SU-DHL-6 (cell line): Measurements from ENCODE around the gene HCN1.

ENCODE experiments used
- H2AFZ ChIP-seq: fragments of 200-600 bp; sonication (generic); 2 replicates; pipeline ENCODE4 v1.6.1; 2014; ENCODE audit warnings: low read depth, mild to moderate bottlenecking, moderate library complexity, mixed read lengths, antibody characterized with exemption, low read length; ENCODE audit not compliant: severe bottlenecking
- H3F3A ChIP-seq: fragments of 200-600 bp; shearing (Covaris generic); 2 replicates; pipeline ENCODE4 v1.6.0; 2016; ENCODE audit warnings: antibody characterized with exemption, mild to moderate bottlenecking; ENCODE audit not compliant: insufficient read depth
- H3K27ac ChIP-seq: fragments of 200-600 bp; sonication (generic); 2 replicates; pipeline ENCODE4 v1.5.1; 2016; ENCODE audit warnings: low read depth, mild to moderate bottlenecking, low read length, moderate library complexity, mixed read lengths
- H3K27me3 ChIP-seq: fragments of 200-600 bp; sonication (generic), shearing (Covaris generic); 2 replicates; pipeline ENCODE4 v1.6.0; 2014; ENCODE audit warnings: mild to moderate bottlenecking, low read length
- H3K36me3 ChIP-seq: fragments of 200-600 bp; sonication (generic); 2 replicates; pipeline ENCODE4 v1.6.1; 2014; ENCODE audit warnings: mild to moderate bottlenecking, low read length, mixed read lengths
- H3K4me2 ChIP-seq: fragments of 300-600, 200-600 bp; shearing (Covaris generic), sonication (generic); 2 replicates; pipeline ENCODE4 v1.6.0; 2014; ENCODE audit warnings: low read length, low read depth, mild to moderate bottlenecking; ENCODE audit not compliant: poor library complexity, severe bottlenecking
- H3K4me3 ChIP-seq: fragments of 200-600 bp; sonication (generic); 2 replicates; pipeline ENCODE4 v1.5.1; 2014; ENCODE audit warnings: antibody characterized with exemption, low read length, mild to moderate bottlenecking, mixed read lengths; ENCODE audit not compliant: insufficient read depth, poor library complexity, severe bottlenecking
- H3K79me2 ChIP-seq: fragments of 200-600 bp; sonication (generic); 2 replicates; pipeline ENCODE4 v1.6.1; 2014; ENCODE audit warnings: mild to moderate bottlenecking, low read length, moderate library complexity; ENCODE audit not compliant: insufficient read depth
- H3K9ac ChIP-seq: fragments of 200-600 bp; sonication (generic); 2 replicates; pipeline ENCODE4 v1.7.0; 2014; ENCODE audit warnings: mild to moderate bottlenecking, low read length
- H3K9me2 ChIP-seq: fragments of 200-600 bp; sonication (generic); replicated peaks from 2 replicates; pipeline ENCODE4 v1.6.1; 2014; ENCODE audit warnings: low read length; ENCODE audit not compliant: insufficient read depth
- H3K9me3 ChIP-seq: fragments of 200-600 bp; sonication (generic); 2 replicates; pipeline ENCODE4 v1.6.1; 2014; ENCODE audit warnings: low read length, mixed read lengths; ENCODE audit not compliant: insufficient read depth
- H4K20me1 ChIP-seq: fragments of 200-600 bp; sonication (generic); 2 replicates; pipeline ENCODE4 v1.6.1; 2014; ENCODE audit warnings: low read depth, mild to moderate bottlenecking, antibody characterized with exemption, low read length, moderate library complexity, mixed read lengths
- CTCF ChIP-seq: fragments of 200-600 bp; sonication (generic); IDR thresholded peaks from one replicate; pipeline ENCODE4 v1.5.1; 2017; ENCODE audit warnings: antibody characterized with exemption, mild to moderate bottlenecking, low read length, moderate library complexity; ENCODE audit not compliant: insufficient read depth, poor library complexity, severe bottlenecking
- EZH2phosphoT487 ChIP-seq: fragments of 200-600 bp; sonication (generic), shearing (Covaris generic); conservative IDR thresholded peaks from 2 replicates; pipeline ENCODE4 v1.6.1; 2018; ENCODE audit warnings: mild to moderate bottlenecking, antibody characterized with exemption, low read length, moderate library complexity, mixed read lengths

The HCN1 gene

GRCh38 chr5:45279109-45279508 is 417.1 kb downstream of the HCN1 start:
- no peaks in the 10 kb centered on the region for H3F3A ChIP-seq
- TF ChIP-seq CTCF (no peak), EZH2phosphoT487 (no peak)
- H2AFZ ChIP-seq, result no peak overlapping the region
- no peaks in the 10 kb centered on the region for H4K20me1 ChIP-seq
- no peak overlapping the region for H3K9ac ChIP-seq
- no peaks in the 10 kb centered on the region for H3K9me3 ChIP-seq
- no peak overlapping the region for H3K27ac ChIP-seq
- no peak overlapping the region for H3K4me2 ChIP-seq
- no peak overlapping the region for H3K4me3 ChIP-seq
- no peaks in the 10 kb centered on the region for H3K27me3 ChIP-seq
- H3K36me3 ChIP-seq, result no peaks in the 10 kb centered on the region
- no peaks in the 10 kb centered on the region for H3K9me2 ChIP-seq
- H3K79me2 ChIP-seq, result no peaks in the 10 kb centered on the region

- TF ChIP-seq EZH2phosphoT487 (no peak), CTCF (no peak)
- Histone ChIP-seq H3K4me3 (no peak overlapping the region), H3K79me2 (no peaks in the 10 kb centered on the region), H3K9me3 (no peaks in the 10 kb centered on the region), H3K27ac (no peak overlapping the region), H3K36me3 (no peaks in the 10 kb centered on the region), H3K9me2 (no peaks in the 10 kb centered on the region), H2AFZ (no peak overlapping the region), H4K20me1 (no peaks in the 10 kb centered on the region), H3K27me3 (no peaks in the 10 kb centered on the region), H3F3A (no peaks in the 10 kb centered on the region), H3K9ac (no peak overlapping the region), H3K4me2 (no peak overlapping the region)
Measured at GRCh38 chr5:45277860-45278259, 418.3 kb downstream of the HCN1 start.

GRCh38 chr5:45274241-45274640 is 421.9 kb downstream of the HCN1 start:
- TF ChIP-seq EZH2phosphoT487 (no peak), CTCF (no peak)
- Histone ChIP-seq H3K9me3 (no peaks in the 10 kb centered on the region), H3K79me2 (no peaks in the 10 kb centered on the region)

More at GRCh38 chr5:45274241-45274640, 421.9 kb downstream of the HCN1 start:
- H3K4me2 ChIP-seq, result no peak overlapping the region
- no peak overlapping the region for H3K27ac ChIP-seq
- H3K9ac ChIP-seq, result no peak overlapping the region
- H3F3A ChIP-seq, result no peaks in the 10 kb centered on the region
- H4K20me1 ChIP-seq, result no peaks in the 10 kb centered on the region
- H3K27me3 ChIP-seq, result no peaks in the 10 kb centered on the region
- no peaks in the 10 kb centered on the region for H3K36me3 ChIP-seq
- no peak overlapping the region for H2AFZ ChIP-seq
- no peaks in the 10 kb centered on the region for H3K9me2 ChIP-seq
- H3K4me3 ChIP-seq, result no peak overlapping the region
